ENCODE results near the gene METTL26. TPM values are rescaled to one million over a fixed set of nuclear protein-coding genes. Genes with fewer than 3 reads are reported as not detected.

METTL26 gene
- total and polyA plus RNA-seq, 2 experiments from 2014 or later = 77.9 to 155 TPM

DNA sequence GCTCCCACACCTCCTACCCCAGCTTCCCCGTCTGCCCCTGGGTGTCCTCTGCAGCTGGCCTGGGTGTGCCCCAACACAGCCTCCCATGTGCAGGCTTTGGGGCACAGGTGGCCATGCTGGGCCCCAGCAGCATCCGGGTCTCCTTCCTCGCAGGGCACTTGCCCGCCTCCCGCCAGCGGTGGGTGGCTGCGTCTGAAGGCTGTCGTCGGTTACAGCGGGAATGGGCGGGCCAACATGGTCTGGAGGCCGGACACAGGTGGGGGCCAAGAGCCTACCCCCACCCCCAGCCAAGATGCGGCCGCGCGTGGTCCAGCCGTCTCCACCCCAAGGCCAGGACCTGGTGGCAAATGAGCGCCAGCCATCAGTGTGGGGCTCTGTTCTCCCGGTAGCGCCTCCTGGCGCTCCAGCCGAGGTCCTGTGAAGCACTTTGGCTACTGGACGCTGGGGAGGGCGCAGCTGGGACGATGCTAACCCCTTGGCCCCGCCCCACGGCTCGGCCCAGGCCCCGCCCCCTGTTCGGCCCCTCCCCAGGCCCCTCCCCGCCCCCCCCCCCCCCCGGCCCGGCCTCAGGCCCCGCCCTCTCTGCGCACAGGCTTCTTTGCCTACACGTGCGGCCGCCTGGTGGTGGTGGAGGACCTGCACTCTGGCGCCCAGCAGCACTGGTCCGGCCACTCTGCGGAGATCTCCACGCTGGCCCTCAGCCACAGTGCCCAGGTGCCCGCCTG, 24.5 kb upstream of the METTL26 start:
- peak; percentile 86 for DNase-seq (ENCODE audit: low spot score)
- Histone ChIP-seq H3K4me2 (no peak overlapping the region), H3K4me1 (ENCODE audit: insufficient read depth) (peaks cover 3% of the 10 kb centered on the region), H2AFZ (no peak overlapping the region), H3K27ac (no peak overlapping the region), H3K79me2 (no peaks in the 10 kb centered on the region), H3K9me3 (ENCODE audit: low read depth) (no peaks in the 10 kb centered on the region), H3K4me3 (no peak overlapping the region), H3K27me3 (no peaks in the 10 kb centered on the region), H3K9me2 (replicated peaks; ENCODE audit: insufficient read depth) (no peaks in the 10 kb centered on the region), H4K20me1 (ENCODE audit: insufficient read depth, poor library complexity, severe bottlenecking) (no peaks in the 10 kb centered on the region), H3K36me3 (replicated peaks; ENCODE audit: insufficient read depth, low read depth) (no peaks in the 10 kb centered on the region)
- TF ChIP-seq, protein P1, sequence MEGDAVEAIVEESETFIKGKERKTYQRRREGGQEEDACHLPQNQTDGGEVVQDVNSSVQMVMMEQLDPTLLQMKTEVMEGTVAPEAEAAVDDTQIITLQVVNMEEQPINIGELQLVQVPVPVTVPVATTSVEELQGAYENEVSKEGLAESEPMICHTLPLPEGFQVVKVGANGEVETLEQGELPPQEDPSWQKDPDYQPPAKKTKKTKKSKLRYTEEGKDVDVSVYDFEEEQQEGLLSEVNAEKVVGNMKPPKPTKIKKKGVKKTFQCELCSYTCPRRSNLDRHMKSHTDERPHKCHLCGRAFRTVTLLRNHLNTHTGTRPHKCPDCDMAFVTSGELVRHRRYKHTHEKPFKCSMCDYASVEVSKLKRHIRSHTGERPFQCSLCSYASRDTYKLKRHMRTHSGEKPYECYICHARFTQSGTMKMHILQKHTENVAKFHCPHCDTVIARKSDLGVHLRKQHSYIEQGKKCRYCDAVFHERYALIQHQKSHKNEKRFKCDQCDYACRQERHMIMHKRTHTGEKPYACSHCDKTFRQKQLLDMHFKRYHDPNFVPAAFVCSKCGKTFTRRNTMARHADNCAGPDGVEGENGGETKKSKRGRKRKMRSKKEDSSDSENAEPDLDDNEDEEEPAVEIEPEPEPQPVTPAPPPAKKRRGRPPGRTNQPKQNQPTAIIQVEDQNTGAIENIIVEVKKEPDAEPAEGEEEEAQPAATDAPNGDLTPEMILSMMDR (IDR thresholded peaks at IDR 0.05; ENCODE audit: poor library complexity) = peak; percentile 37
- TF ChIP-seq EZH2 (IDR thresholded peaks at IDR 0.05; ENCODE audit: borderline replicate concordance) (no peak), EZH2phosphoT487 (IDR thresholded peaks at IDR 0.05; ENCODE audit: low read depth, severe bottlenecking, unreplicated experiment) (no peak)
- WGBS (ENCODE audit: low lambda C conversion rate, missing lambda C conversion rate) = 47% methylated on average over 22 of the region's 43 CpGs

DNA sequence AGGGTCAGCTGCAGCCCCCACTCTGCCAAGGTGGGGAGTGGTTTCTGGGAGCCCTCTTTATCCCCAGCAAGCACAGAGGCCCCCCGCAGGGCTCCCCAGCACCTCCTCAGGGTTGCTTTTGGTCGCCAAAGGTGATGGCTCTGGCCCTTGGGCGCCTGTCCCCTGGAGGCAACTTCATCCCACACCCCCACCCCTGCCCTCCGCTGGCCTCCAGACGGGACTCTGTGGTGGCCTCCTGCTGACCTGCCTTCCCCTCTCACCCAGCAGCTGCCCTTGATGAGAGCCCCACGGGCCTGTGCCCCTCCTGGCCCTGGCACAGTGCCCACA, 24.0 kb upstream of the METTL26 start:
- Histone ChIP-seq H3K79me2 (no peaks in the 10 kb centered on the region), H3K4me1 (ENCODE audit: insufficient read depth) (peaks cover 3% of the 10 kb centered on the region), H3K9me2 (replicated peaks; ENCODE audit: insufficient read depth) (no peaks in the 10 kb centered on the region), H3K9me3 (ENCODE audit: low read depth) (no peaks in the 10 kb centered on the region), H4K20me1 (ENCODE audit: insufficient read depth, poor library complexity, severe bottlenecking) (no peaks in the 10 kb centered on the region), H3K27ac (no peak overlapping the region), H2AFZ (no peak overlapping the region), H3K4me3 (no peak overlapping the region), H3K27me3 (no peaks in the 10 kb centered on the region), H3K4me2 (no peak overlapping the region), H3K36me3 (replicated peaks; ENCODE audit: insufficient read depth, low read depth) (no peaks in the 10 kb centered on the region)
- WGBS (ENCODE audit: low lambda C conversion rate, missing lambda C conversion rate) = 76% methylated on average over 6 of the region's 6 CpGs
- TF ChIP-seq, protein P1 (IDR thresholded peaks at IDR 0.05; ENCODE audit: poor library complexity) = no peak
- TF ChIP-seq EZH2phosphoT487 (IDR thresholded peaks at IDR 0.05; ENCODE audit: low read depth, severe bottlenecking, unreplicated experiment) (no peak), EZH2 (IDR thresholded peaks at IDR 0.05; ENCODE audit: borderline replicate concordance) (no peak)
- no peak for DNase-seq (ENCODE audit: low spot score)

DNA sequence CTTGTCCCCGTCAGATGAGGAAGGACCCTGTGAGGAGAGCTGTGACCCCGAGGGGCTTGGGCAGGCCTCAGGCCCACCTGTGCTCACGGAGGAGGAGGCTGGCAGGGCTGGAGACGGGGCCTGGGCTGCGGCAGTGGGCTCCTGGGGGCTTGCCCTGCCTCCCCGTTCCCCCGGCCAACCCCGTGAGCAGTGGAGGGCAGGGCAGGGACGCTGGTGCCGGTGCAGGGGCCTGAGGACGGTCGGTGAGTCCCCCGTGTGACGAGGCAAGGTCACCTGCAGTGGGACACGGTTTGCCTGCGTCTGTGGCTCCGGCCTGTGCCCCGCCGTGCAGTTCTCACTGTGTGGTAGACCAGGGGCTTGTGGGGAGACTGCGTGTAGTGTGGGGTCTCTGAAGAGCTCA, 23.5 kb upstream of the METTL26 start:
- Histone ChIP-seq H3K9me2 (replicated peaks; ENCODE audit: insufficient read depth) (no peaks in the 10 kb centered on the region), H2AFZ (no peak overlapping the region), H3K4me2 (no peak overlapping the region), H3K36me3 (replicated peaks; ENCODE audit: insufficient read depth, low read depth) (no peaks in the 10 kb centered on the region), H3K27me3 (no peaks in the 10 kb centered on the region), H3K27ac (no peak overlapping the region), H3K79me2 (no peaks in the 10 kb centered on the region), H3K4me1 (ENCODE audit: insufficient read depth) (peaks cover 3% of the 10 kb centered on the region), H3K4me3 (no peak overlapping the region), H4K20me1 (ENCODE audit: insufficient read depth, poor library complexity, severe bottlenecking) (no peaks in the 10 kb centered on the region), H3K9me3 (ENCODE audit: low read depth) (no peaks in the 10 kb centered on the region)
- TF ChIP-seq EZH2 (IDR thresholded peaks at IDR 0.05; ENCODE audit: borderline replicate concordance) (no peak), EZH2phosphoT487 (IDR thresholded peaks at IDR 0.05; ENCODE audit: low read depth, severe bottlenecking, unreplicated experiment) (no peak)
- TF ChIP-seq, protein P1 (IDR thresholded peaks at IDR 0.05; ENCODE audit: poor library complexity) = no peak
- no peak for DNase-seq (ENCODE audit: low spot score)
- WGBS (ENCODE audit: low lambda C conversion rate, missing lambda C conversion rate) = 88% methylated on average over 14 of the region's 20 CpGs
